Left colon (tissue), 2 donors: ENCODE data around the gene ODF4. TPM values are rescaled to one million over a fixed set of nuclear protein-coding genes. Genes with fewer than 3 reads are reported as not detected.
"Not testable (repeated sequence)": the region's sequence is repeated elsewhere in the genome, so short reads cannot be mapped to it uniquely, and the experiment has no call there.

Experiments
- ATAC-seq: fragments of 200-7000 bp; cut with Tn5 transposase; one replicate; pipeline ENCODE4 v1.9.1; 2020; ENCODE audit warnings: mild to moderate bottlenecking, moderate library complexity
- DNase-seq, 2 donors: peaks; one replicate each; pipeline ENCODE4 v3.0.0-alpha.2; 2020
- intact Hi-C, 2 donors: fragments of 100-400 bp; cut with DNase I in 1 of 2; cut with micrococcal nuclease in 1 of 2; formaldehyde crosslinking; loops; one replicate each; pipeline versions ENCODE4 v1.11.2 to v1.14.0; 2022; cut with DNase I, micrococcal nuclease
- total RNA-seq, 2 donors: library from RNA; stranded (reverse); fragmentation: NEBNext Ultra II Directional; extraction: Animal tissue kit (Norgen Biotek cat#: 25700); gene quantifications; one replicate each; pipeline ENCODE4 v1.2.1, GENCODE V29; 2021
- donor health status: DM: no; HTN: no; CAD: no.
- donor health status: DM: yes; HTN: yes; CAD: no.

The ODF4 gene
- total RNA-seq, 2 donors from 2014 or later = not detected

- ATAC-seq = no peak
- no peak for DNase-seq
- intact Hi-C loops = no loop called here
These were observed 47.2 kb downstream of the ODF4 start for GRCh38 chr17:8386841-8387240.

- intact Hi-C loops = no loop called here
These were observed 48.4 kb downstream of the ODF4 start for GRCh38 chr17:8387914-8388651.

GRCh38 chr17:8391711-8392110, 52.1 kb downstream of the ODF4 start:
- DNase-seq (no peak), ATAC-seq (no peak)
- intact Hi-C loops = no loop called here

More at GRCh38 chr17:8387914-8388651, 48.4 kb downstream of the ODF4 start:
- DNase-seq = no peak
- no peak for ATAC-seq

GRCh38 chr17:8392274-8392673, 52.6 kb downstream of the ODF4 start:
- intact Hi-C loops = no loop called here
- ATAC-seq (no peak), DNase-seq (no peak)

GRCh38 chr17:8392674-8393469, 53.2 kb downstream of the ODF4 start:
- intact Hi-C loops = no loop called here
- DNase-seq = no peak
- ATAC-seq = no peak

GRCh38 chr17:8393470-8394231, 54.0 kb downstream of the ODF4 start:
- intact Hi-C loops = no loop called here
- DNase-seq (no peak), ATAC-seq (peak; percentile 91)

GRCh38 chr17:8394497-8394896, 54.9 kb downstream of the ODF4 start:
- intact Hi-C loops, ATAC-seq, DNase-seq: not testable (repeated sequence)

Other genes with a start within 250 kb of the ODF4 start
- not detected for gene ALOXE3, start 221.3 kb upstream of the ODF4 start, total RNA-seq
- not detected for gene HES7, start 215.7 kb upstream of the ODF4 start, total RNA-seq
- 100 to 1,000 TPM in 1 of 2 donors, 10 to 100 TPM in 1; 35.0 to 113 TPM for gene PER1, start 187.4 kb upstream of the ODF4 start, total RNA-seq
- gene VAMP2, start 176.9 kb upstream of the ODF4 start, total RNA-seq = 10 to 100 TPM; 45.1 to 56.3 TPM
- 10 to 100 TPM; 11.3 to 12.6 TPM for gene TMEM107, start 163.5 kb upstream of the ODF4 start, total RNA-seq
- gene BORCS6, start 149.7 kb upstream of the ODF4 start, total RNA-seq = 10 to 100 TPM; 12.2 to 13.3 TPM
- gene AURKB, start 129.3 kb upstream of the ODF4 start, total RNA-seq = 10 to 100 TPM in 1 of 2 donors, 1 to 10 TPM in 1; 6.4 to 22.4 TPM
- gene CTC1, start 91.8 kb upstream of the ODF4 start, total RNA-seq = 10 to 100 TPM; 38.7 to 38.8 TPM
- 10 to 100 TPM; 17.0 to 23.9 TPM for gene PFAS, start 90.6 kb upstream of the ODF4 start, total RNA-seq
- gene RANGRF, start 51.2 kb upstream of the ODF4 start, total RNA-seq = 10 to 100 TPM; 11.8 to 13.4 TPM
- 10 to 100 TPM in 1 of 2 donors, 1 to 10 TPM in 1; 7.2 to 11.8 TPM for gene SLC25A35, start 44.4 kb upstream of the ODF4 start, total RNA-seq
- gene ARHGEF15, start 29.6 kb upstream of the ODF4 start, total RNA-seq = 1 to 10 TPM; 1.7 to 2.6 TPM
- gene RPL26, start 43.4 kb downstream of the ODF4 start, total RNA-seq = 1,000 to 10,000 TPM; 1,187 to 1,236 TPM
- not detected for gene RNF222, start 58.0 kb downstream of the ODF4 start, total RNA-seq
- 10 to 100 TPM; 52.0 to 65.4 TPM for gene NDEL1, start 96.0 kb downstream of the ODF4 start, total RNA-seq